Brain pericyte (primary cell): Measurements from ENCODE around the gene LHFPL4.
"Not testable (repeated sequence)": the region's sequence is repeated elsewhere in the genome, so short reads cannot be mapped to it uniquely, and the experiment has no call there.

Experiments
- DNase-seq: peaks from one replicate; pipeline ENCODE4 v3.0.0-alpha.2; 2012; ENCODE audit warnings: low read depth, low spot score

LHFPL4 gene

DNA sequence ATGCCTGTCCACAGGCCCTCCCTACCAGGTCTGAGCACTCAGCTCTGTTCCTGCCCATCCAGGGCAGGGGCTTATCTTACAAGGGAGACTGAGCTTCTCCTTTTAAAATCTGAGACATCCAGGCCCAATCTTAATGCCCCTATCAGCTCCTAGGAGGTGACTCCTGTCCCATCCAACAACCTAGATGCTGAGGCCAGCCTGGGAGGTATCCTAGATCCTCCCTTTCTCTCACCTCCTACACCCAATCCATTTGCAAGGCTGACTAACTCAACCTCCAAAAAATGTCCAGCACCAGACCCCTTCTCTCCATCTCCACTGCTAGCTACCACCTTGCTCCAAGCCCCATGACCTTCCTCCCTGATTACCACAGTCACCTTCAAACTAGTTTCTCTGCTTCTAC, 17.4 kb downstream of the LHFPL4 start:
- no peak for DNase-seq

DNA sequence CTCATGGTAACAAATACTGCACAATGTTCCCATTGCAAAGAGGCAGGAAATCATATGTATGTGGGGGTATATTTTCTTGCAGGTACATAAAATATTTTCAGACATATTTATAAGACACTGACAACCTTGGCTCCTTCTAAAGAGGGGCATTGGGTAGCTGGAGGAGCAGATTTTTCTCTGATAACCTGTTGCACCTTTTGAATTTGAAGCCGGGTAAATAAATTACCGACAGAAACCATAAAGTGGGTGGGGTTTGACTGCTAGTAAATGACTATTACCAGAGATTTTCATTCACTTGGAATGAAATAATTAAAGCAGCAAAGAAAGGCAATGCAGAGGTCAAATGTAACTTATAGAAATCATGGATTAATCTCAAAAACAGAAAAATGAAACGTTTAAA, 19.2 kb downstream of the LHFPL4 start:
- no peak for DNase-seq

DNA sequence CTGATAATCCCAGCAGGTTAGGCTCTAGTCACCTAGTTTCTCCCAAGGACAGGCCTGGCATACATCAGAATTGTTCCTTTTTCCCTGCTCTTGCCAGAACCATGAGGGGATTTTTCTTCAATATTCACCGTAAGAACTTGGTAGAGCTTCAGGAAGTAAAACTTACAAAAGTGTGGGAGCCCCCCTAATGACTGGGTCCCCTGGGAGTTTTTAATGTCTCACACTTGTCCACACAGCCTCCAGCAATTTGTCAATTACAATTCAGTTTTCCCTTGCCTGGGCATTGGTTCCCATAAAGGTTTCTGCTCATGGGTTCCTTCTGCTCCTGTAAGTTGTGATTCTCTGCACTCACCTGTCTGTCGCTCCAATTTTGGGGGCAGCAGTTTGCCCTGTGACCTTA, 28.5 kb downstream of the LHFPL4 start:
- no peak for DNase-seq

DNA sequence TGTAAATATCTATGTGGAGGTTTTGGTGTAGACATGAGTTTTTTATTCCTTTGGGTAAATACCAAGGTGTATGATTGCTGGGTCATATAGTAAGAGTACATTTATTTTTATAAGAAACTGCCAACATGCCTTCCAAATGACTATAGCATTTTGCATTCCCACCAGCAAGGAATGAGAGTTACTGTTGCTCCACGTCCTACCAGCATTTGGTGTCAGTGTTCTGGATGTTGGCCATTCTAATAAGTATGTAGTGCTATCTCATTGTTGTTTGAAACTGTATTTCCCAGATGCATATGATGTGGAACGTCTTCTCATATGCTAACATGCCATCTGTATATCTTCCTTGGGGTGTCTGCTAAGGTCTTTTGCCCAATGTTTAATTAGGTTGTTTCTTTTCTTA, 38.7 kb downstream of the LHFPL4 start:
- DNase-seq = no peak

DNA sequence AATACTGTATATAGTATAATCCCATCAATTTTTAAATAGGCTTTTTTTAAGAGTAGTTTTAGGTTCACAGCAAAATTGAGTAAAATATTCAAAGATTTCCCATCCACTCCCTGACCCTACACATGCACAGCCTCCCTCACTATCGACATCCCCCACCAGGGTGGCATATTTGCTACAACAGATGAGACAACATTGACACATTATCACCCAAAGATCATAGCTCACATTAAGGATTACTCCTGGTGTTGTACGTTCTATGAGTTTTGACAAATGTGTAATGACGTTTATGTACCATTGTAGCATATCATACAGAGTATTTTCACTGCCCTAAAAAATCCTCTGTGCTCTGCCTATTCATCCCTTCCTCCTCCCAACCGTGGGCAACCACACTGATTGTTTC, 39.3 kb downstream of the LHFPL4 start:
- no peak for DNase-seq

DNA sequence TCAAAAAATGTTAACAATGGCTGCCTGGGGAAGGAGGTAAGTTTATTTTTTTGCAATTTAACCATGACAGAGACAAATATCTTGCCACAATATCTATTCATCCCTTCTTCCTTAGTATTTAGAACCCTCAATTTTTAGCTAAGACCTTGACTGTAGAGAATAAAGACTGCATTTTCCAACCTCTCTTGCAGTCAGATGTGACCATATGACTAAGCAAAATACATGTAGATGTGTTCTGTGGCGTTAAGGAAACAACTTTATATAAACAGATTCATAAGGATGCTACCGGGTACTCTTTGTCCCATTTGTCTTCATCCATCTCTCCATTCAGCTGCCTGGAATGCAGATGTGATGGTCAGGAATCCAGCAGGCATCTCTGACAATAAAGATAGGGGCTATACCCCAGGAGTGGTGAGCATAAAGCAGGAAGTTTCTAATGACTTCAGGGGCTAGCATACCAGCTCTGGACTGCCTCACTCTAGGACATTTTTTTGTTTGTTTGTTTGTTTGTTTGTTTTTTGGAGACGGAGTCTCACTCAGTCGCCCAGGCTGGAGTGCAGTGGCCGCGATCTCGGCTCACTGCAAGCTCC, 41.1 kb downstream of the LHFPL4 start:
- no peak for DNase-seq

DNA sequence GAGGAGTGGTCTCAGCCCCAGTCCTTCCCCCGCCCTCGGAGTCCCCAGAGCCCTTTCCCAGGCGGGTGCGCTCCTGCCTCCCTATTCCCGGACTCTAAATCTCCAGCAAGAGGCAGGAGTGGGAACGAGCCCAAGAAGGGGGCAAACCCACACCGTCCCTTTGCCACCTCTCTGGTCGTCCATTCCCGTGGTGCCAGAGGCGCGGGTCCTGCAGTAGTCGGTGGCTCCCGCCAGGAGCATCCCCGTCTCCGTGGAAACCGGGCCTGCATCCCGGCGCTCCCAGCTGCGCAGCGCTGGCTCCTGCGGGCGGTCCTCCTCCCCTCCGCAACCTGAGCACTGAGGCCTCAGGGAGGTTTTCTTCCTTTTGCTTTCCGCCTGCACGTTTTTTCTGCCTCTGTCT, 44.8 kb downstream of the LHFPL4 start:
- DNase-seq = no peak

DNA sequence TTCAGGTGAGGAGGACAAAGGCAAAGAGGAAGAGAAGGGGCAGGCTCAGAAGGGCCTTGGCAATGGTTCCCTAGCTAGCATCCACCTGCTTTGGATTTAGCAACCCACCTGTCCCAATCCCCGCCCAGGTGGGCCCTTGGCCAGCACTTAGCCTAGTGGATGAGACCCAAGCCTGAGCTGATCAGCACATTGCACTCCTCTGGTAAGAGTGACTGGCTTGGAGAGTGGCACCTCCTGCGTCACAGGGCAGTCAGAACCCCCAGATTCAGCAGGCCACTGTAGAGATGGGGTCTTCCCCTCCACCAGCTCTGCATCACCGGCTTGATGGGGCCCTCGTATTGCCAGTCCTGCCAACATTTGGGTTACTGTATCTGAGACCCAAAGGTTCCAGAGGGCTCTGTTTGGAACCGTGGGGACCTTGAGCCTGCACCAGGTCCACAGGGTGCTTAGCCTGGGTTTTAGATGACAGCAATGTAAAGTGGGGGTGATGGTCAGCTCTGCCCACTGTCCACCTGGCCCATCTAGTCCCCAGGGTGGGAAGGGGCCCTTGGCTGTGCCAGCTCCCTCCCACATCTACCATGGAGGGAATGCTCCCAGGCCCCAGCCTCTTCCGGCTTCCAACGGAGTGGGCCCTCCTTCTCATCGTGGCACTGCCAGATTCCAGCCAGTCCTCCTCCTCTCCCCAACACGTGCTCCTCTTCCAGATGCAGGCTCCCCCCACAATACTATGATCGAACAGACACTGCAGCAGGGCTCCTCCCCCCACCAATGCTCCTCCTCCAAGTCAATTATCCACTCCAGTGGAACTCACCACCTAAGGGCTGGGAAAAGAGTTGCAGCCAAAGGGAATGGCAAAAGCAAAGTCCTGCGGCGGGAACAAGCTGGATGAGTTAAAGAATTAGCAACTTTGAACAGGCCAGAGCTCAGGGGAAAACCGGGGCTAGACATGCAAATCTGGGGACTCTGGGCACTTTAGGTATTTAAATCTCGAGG, 45.7 kb downstream of the LHFPL4 start:
- DNase-seq = no peak

DNA sequence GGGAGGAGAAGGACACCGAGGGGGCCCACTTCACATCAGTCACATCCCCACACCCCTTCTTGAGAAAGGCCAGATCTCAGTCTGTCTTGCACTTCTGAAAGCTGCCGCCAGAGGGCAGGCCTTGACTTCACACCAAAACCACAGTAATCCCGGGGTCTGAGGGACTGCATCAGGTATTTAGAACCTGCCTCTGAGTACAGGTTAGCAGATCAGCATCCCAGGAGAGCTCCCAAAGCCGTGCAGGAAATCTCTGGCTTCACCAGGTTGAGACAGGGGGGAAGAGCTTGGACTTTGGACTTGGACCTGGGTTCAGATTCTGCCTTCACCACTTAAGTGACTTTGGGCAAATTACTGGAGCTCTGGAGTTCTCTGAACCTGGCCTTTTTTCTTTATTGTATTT, 50.3 kb downstream of the LHFPL4 start:
- DNase-seq = no peak

DNA sequence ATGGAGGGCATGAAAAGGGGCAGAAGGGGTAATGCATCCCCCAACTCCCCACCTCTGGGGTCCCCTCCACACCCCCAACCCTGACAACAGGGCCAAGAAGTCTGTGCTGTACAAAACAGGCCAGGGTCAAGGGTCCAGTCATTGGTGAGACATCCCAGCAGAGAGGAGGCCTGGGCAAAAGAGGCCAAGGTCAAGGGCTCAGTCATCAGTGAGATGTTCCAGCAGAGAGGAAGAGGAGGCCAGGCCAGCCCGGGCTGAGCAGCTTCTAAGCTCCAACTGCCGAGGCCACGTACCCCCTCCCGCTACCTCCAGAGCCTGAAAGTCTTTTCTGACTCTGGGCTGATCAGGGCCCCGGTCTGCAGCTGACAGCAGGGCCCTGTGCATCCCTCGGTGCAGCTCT, 52.4 kb downstream of the LHFPL4 start:
- DNase-seq = no peak

DNA sequence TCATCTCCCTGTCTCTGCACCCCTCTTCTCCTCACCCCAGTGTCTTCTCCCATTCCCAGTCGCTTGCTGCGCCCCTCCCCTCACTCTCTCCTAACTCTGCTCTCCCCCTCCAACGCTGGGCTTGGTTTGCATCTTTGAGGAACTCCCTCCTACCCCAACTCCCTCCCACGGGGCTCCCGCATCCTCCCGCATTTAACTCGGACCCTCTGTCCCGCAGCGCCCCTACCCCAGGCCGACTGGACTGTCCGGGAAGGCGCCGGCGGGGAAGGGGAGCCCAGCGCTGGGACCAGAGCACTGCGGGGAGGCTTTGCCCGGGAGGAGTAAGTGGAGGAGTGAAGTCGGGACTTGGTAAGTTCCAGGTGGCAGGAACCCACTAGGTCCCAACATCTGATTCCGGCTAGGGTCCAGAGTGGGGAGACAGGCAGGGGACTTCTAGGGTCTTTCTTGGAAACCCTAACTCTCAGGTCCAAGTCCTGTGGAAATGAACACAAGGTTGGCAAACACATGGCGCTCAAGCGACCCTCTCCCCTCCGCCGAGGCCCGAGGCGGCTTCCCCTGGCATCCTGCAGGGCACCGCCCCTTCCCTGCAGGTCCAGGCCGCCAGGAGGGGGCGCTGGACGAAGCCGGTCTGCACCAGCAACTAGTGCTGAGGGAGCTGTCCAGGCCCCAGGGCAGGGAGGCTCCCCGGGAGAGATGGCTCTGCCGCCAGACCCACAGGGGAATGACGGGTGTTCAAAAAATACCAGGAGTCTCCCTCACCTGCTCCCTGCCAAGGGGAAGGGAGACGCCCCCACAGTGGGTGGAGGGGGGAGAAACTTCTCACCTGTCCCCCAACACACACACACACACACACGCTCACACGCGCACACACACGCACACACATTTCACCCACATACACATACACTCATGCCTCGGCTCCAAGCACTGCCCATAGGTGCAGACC, 53.2 kb downstream of the LHFPL4 start:
- DNase-seq = no peak

DNA sequence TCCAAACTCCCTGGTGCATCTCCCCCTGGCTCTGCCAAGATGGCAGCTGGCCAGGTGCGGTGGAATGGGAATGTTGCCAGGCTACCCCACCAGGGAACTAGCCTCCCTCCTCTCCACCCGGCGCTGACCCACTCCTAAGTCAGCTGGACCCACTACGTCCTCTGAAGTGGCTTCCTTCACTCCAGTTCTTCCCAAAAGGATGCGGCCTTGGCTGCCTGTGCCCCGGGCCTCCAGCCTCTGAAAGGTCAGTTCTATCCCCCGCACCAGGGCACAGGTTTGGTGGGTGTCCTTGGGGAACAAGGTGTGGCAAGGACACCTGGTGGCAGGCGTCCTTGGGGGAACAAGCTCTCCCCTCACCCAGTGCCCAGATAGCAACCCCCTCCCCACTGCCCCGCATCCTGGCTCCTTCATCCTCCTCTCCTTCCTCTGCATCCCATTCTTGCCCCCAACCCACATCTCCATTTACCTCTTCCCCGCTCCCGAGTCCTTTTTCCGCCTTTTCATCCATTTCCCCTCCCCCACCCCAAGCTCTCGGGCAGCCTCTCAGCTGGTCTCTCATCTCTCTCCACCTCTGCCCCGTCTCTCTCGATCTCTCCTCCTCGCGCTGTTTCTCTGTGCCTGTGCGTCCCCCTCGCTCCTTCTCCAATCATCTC, 54.0 kb downstream of the LHFPL4 start:
- DNase-seq = no peak

DNA sequence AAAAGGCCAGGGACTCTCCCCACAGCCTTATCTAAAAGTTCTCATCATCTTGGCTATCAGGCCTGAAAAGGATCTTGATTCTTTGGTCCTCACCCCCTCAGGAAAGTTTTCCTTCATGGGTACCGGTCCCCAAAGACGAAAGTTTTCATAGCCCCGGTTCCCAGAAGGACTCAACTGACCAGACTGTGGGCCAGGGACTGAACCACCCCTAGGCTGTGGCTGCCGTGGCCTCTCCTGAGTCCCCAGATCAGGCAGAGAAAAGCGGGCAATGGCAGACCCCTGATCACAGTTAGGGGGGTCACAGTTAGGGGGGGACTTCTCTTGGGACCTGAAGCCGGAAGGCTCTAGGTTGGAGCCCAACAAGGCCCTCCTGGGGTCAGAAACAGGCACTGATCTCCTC, 54.8 kb downstream of the LHFPL4 start:
- DNase-seq = no peak

DNA sequence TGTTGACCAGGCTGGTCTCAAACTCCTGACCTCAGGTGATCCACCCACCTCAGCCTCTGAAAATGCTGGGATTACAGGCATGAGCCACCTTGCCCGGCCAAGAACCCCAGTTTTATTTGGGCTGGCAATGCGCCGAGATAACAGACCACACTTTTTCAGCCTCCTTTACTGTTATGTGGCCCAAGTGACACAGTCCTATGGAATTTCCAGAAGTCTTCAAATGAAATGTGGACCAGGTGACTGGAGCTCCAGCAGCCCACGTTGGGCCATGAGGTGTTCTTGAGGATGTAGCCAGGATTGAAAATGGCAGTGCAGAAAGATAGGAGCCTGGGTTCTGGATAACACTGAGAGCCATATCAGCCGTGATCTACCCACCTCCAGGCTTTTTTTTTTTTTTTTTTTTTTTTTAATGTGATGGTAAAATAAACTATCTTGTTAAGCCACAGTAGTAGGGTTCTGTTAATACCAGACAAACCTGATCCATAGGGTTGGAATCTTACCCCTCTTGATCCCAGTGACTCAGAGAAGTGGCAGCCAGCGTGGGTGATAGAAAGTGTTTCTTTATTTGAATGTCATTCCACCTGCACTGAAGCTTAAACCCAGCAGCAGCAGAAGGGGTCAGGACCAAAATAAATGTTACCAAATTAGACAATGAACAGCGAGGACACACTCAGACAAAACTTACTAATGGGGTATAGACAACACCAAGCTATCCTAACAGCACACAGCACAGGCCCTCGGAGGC, 55.6 kb downstream of the LHFPL4 start:
- no peak for DNase-seq

DNA sequence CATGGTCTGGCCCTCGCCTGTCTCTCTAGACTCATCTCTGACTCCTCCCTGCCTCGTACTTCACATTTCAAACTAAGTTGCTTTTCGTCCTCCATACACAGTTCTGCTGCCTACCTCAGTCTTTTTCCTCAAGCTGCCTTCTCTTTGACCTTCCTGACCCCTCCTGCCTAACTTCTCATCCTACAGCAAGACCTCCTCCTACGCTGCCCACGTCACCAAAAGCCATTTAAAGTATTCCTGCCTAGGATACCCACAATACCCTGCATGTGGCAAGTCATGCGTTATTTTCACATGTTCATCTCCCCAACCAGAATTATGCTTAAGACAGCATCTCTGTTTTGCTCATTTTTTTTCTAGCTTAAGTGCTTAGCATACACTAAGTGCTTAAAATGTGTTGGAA, 56.7 kb downstream of the LHFPL4 start:
- no peak for DNase-seq

DNA sequence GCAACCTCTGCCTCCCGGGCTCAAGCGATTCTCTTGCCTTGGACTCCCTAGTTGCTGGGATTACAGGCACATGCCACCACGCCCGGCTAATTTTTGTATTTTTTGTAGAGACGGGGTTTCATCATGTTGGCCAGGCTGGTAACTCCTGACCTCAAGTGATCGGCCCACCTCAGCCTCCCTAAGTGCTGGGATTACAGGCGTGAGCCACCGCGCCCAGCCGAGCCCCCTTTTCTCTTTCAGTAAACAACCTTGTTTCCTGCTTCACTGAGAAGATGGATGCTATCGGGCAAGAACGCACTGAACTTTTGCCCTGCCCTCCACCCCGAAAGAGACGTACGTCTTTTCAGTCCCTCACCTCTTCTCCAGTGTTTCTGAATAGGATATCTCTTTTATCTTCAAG, 59.6 kb downstream of the LHFPL4 start:
- not testable (repeated sequence) for DNase-seq

DNA sequence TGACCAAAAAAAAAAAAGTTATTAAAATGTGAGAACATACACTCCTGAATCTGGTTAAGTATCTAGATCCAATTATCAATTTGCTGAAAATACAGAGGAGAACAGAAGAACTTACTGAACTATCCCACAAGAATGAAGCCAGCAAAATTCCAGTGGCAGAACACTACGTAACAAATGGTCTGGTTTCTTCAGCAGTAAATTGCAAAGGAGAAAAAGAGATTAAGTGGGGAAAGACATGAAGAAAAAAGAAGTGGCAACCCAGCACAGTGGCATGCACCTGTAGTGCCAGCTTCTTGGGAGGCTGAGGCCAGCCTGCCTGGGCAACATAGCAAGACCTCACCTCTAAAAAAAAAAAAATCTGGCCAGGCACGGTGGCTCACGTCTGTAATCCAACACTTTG, 62.1 kb downstream of the LHFPL4 start:
- no peak for DNase-seq

DNA sequence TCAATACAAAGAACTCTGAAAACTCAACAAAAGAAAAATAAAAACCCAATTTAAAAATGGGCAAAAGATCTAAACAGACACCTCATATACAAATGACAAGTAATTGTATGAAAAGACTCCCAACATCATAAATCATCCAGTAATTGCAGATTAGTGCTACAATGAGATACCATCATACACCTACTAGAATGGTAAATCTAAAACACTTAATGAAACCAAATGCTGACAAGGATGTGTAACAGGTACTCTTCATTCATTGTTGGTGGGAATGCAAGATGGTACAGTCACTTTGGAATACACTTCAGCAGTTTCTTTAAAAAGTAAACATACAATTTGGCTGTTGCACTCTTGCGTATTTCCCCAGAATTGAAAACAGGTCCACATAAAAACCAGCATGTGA, 68.4 kb downstream of the LHFPL4 start:
- DNase-seq = no peak

DNA sequence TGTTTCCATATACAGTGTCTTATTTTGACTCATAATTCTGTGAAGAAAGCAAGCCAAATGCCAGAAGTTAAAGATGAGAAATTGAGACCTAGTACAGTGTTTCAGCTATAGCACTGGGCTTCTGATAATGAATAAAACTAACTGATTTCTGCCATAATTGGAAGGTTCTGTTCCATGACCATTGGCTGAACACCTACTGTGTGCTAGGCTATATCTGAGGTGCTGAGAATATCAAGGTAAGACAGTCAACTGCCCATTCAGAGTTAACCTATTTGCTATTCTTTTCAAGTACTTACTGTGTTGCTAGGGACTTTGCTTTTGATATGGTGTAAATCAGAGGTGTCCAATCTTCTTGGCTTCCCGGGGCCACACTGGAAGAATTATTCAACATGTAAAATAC, 73.4 kb downstream of the LHFPL4 start:
- no peak for DNase-seq

DNA sequence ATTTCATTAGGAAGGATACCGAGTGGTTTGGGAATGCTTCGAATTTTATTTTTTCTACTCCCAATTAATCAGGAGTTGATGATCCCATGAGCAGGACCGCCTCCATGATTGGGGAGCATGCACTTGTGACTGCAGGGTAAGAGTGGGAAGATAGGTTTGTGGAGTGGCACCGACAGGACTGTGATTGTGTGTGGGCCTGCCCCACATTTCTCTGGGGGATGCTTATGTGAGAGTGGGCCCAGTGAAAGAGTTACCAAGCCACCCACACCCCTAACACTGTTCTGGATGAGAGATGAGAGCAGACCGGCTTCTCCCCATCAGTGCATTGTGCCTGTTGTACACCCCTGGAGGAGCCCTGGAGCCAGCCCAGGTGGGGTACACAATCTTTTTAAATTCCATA, 76.7 kb downstream of the LHFPL4 start:
- no peak for DNase-seq

DNA sequence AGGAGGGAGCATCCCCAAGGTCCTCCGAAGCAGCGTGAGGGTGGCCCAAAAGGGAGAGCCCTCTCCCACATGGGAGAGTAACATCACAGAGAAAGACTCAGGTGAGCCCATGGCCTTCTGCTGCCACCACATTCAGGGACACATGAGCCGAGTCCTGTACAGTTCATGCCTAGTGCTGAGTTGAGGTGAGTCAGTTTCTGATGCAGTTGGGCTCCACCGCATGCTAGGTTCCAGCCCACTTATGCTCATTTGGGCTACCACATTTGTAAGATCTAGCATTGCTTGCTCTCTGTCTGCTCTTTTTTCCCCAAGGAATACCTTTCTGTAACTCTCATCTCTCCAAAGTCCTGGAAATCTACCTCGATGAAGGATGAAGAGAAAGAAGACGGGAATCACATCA, 79.1 kb downstream of the LHFPL4 start:
- no peak for DNase-seq
